SK-N-SH treated with all-trans-retinoic acid at 6 μM for 48 hours (cell line): ENCODE data around the gene KIN.

Experiments used
- ATAC-seq: fragments of 200-7000 bp; cut with Tn5 transposase; 3 replicates; pipeline ENCODE4 v1.9.1; 2020; ENCODE audit warnings: mild to moderate bottlenecking, moderate library complexity
- ARNTL ChIP-seq: fragments of 450-650 bp; formaldehyde crosslinking; IDR thresholded peaks from 2 replicates; pipeline ENCODE4 v1.5.0; 2020; ENCODE audit warnings: low read depth, mild to moderate bottlenecking, moderate library complexity, borderline replicate concordance
- BACH2 ChIP-seq: fragments of 250-450 bp; sonication (Bioruptor Pico); IDR thresholded peaks from 2 replicates; pipeline ENCODE4 v1.9.0; 2021; ENCODE audit warnings: mild to moderate bottlenecking, borderline replicate concordance
- CREB5 ChIP-seq: fragments of 250-450 bp; sonication (Bioruptor Pico); IDR thresholded peaks from 2 replicates; pipeline ENCODE4 v1.5.1; 2020; ENCODE audit warnings: low read depth, mild to moderate bottlenecking, moderate library complexity
- CSDC2 ChIP-seq: fragments of 250-450 bp; sonication (Bioruptor Pico); IDR thresholded peaks from 2 replicates; pipeline ENCODE4 v1.5.0; 2020; ENCODE audit warnings: mild to moderate bottlenecking, moderate library complexity
- ISL1 ChIP-seq: fragments of 250-450 bp; sonication (Bioruptor Pico); IDR thresholded peaks from 2 replicates; pipeline ENCODE4 v2.1.2; 2022; ENCODE audit warnings: mild to moderate bottlenecking, moderate library complexity
- OSR1 ChIP-seq: fragments of 250-450 bp; sonication (Bioruptor Pico); IDR thresholded peaks from 2 replicates; pipeline ENCODE4 v1.8.0; 2022; ENCODE audit warnings: moderate library complexity, mild to moderate bottlenecking, inconsistent platforms
- PATZ1 ChIP-seq: fragments of 250-450 bp; sonication (Bioruptor Pico); IDR thresholded peaks from 2 replicates; pipeline ENCODE4 v1.8.0; 2020; ENCODE audit warnings: mild to moderate bottlenecking, moderate library complexity, borderline replicate concordance
- POU6F1 ChIP-seq: fragments of 250-450 bp; sonication (Bioruptor Pico); IDR thresholded peaks from 2 replicates; pipeline ENCODE4 v1.8.0; 2021; ENCODE audit warnings: low read depth, mild to moderate bottlenecking, moderate library complexity, borderline replicate concordance
- PPARA ChIP-seq: fragments of 250-450 bp; sonication (Bioruptor Pico); IDR thresholded peaks from 2 replicates; pipeline ENCODE4 v1.5.0; 2020; ENCODE audit warnings: mild to moderate bottlenecking, borderline replicate concordance
- RARB ChIP-seq: fragments of 250-450 bp; sonication (Bioruptor Pico); IDR thresholded peaks from 2 replicates; pipeline ENCODE4 v1.8.0; 2021; ENCODE audit warnings: mild to moderate bottlenecking, moderate library complexity
- SNAI2 ChIP-seq: fragments of 250-450 bp; sonication (Bioruptor Pico); IDR thresholded peaks from 2 replicates; pipeline ENCODE4 v1.5.0; 2020; ENCODE audit warnings: mild to moderate bottlenecking, moderate library complexity
- TCF4 ChIP-seq: fragments of 250-450 bp; sonication (Bioruptor Pico); IDR thresholded peaks from 2 replicates; pipeline ENCODE4 v1.8.0; 2021; ENCODE audit warnings: mild to moderate bottlenecking, moderate library complexity, borderline replicate concordance
- TOX ChIP-seq: fragments of 250-450 bp; sonication (Bioruptor Pico); IDR thresholded peaks from 2 replicates; pipeline ENCODE4 v1.8.0; 2021; ENCODE audit warnings: mild to moderate bottlenecking, moderate library complexity, borderline replicate concordance
- ZFP3 ChIP-seq: fragments of 250-450 bp; sonication (Bioruptor Pico); IDR thresholded peaks from 2 replicates; pipeline ENCODE4 v1.5.0; 2020; ENCODE audit warnings: mild to moderate bottlenecking, moderate library complexity
- ZFP30 ChIP-seq: fragments of 450-650 bp; formaldehyde crosslinking; IDR thresholded peaks from 2 replicates; pipeline ENCODE4 v1.5.0; 2022; ENCODE audit warnings: mild to moderate bottlenecking, moderate library complexity
- ZNF565 ChIP-seq: fragments of 450-650 bp; formaldehyde crosslinking; conservative IDR thresholded peaks from 2 replicates; pipeline ENCODE4 v1.5.0; 2020; ENCODE audit warnings: low read depth, mild to moderate bottlenecking, moderate library complexity
- ZNF70 ChIP-seq: fragments of 450-650 bp; formaldehyde crosslinking; IDR thresholded peaks from 2 replicates; pipeline ENCODE4 v1.5.0; 2020; ENCODE audit warnings: mild to moderate bottlenecking, moderate library complexity
- ZNF8 ChIP-seq: fragments of 450-650 bp; formaldehyde crosslinking; IDR thresholded peaks from 2 replicates; pipeline ENCODE4 v1.5.0; 2020; ENCODE audit warnings: mild to moderate bottlenecking, moderate library complexity
- TF ChIP-seq, protein P1 (sequence below): fragments of 250-450 bp; sonication (Bioruptor Pico); IDR thresholded peaks from 2 replicates; pipeline ENCODE4 v1.5.0; 2020; ENCODE audit warnings: mild to moderate bottlenecking, moderate library complexity
- TF ChIP-seq, protein P2 (sequence below): fragments of 250-450 bp; sonication (Bioruptor Pico); IDR thresholded peaks from 2 replicates; pipeline ENCODE4 v1.5.1; 2021; ENCODE audit warnings: mild to moderate bottlenecking, moderate library complexity

Gene KIN

DNA sequence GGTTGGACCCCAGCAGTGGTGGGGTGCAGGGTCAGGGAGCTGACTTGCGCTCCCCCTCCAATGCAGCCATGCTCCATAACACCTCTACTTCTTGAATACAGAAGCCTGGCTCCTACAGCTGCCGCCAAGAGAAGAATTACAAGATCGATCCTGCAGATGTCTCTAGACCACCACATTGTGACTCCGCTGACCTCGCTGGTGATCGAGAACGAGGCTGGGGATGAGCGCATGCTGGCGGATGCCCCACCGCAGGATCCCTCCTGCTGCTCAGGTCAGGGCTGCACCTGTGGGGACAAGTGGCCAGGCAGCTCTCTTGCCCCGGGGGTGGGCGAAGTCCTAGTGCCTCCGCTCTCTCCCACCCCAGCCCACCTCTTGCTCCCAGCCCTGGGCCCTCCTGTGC, 53.0 kb downstream of the KIN start:
- TF ChIP-seq OSR1 = no peak
- TF ChIP-seq TCF4 (CRISPR knock-in tag) = no peak
- TF ChIP-seq, protein P1, sequence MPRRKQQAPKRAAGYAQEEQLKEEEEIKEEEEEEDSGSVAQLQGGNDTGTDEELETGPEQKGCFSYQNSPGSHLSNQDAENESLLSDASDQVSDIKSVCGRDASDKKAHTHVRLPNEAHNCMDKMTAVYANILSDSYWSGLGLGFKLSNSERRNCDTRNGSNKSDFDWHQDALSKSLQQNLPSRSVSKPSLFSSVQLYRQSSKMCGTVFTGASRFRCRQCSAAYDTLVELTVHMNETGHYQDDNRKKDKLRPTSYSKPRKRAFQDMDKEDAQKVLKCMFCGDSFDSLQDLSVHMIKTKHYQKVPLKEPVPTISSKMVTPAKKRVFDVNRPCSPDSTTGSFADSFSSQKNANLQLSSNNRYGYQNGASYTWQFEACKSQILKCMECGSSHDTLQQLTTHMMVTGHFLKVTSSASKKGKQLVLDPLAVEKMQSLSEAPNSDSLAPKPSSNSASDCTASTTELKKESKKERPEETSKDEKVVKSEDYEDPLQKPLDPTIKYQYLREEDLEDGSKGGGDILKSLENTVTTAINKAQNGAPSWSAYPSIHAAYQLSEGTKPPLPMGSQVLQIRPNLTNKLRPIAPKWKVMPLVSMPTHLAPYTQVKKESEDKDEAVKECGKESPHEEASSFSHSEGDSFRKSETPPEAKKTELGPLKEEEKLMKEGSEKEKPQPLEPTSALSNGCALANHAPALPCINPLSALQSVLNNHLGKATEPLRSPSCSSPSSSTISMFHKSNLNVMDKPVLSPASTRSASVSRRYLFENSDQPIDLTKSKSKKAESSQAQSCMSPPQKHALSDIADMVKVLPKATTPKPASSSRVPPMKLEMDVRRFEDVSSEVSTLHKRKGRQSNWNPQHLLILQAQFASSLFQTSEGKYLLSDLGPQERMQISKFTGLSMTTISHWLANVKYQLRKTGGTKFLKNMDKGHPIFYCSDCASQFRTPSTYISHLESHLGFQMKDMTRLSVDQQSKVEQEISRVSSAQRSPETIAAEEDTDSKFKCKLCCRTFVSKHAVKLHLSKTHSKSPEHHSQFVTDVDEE = no peak
- no peak for TF ChIP-seq RARB (CRISPR knock-in tag)
- TF ChIP-seq, protein P2, sequence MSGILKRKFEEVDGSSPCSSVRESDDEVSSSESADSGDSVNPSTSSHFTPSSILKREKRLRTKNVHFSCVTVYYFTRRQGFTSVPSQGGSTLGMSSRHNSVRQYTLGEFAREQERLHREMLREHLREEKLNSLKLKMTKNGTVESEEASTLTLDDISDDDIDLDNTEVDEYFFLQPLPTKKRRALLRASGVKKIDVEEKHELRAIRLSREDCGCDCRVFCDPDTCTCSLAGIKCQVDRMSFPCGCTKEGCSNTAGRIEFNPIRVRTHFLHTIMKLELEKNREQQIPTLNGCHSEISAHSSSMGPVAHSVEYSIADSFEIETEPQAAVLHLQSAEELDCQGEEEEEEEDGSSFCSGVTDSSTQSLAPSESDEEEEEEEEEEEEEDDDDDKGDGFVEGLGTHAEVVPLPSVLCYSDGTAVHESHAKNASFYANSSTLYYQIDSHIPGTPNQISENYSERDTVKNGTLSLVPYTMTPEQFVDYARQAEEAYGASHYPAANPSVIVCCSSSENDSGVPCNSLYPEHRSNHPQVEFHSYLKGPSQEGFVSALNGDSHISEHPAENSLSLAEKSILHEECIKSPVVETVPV (CRISPR knock-in tag) = no peak
- no peak for TF ChIP-seq BACH2 (CRISPR knock-in tag)
- no peak for TF ChIP-seq ZNF8 (CRISPR knock-in tag)
- no peak for TF ChIP-seq ZNF70 (CRISPR knock-in tag)
- no peak for TF ChIP-seq PPARA
- TF ChIP-seq ZFP3 (CRISPR knock-in tag) = no peak
- no peak for TF ChIP-seq ZNF565
- ATAC-seq = no peak

GRCh38 chr10:7722927-7723529, 64.8 kb downstream of the KIN start:
- TF ChIP-seq ARNTL (CRISPR knock-in tag) (no peak), SNAI2 (CRISPR knock-in tag) (no peak), ZFP3 (CRISPR knock-in tag) (no peak), POU6F1 (CRISPR knock-in tag) (no peak), PATZ1 (CRISPR knock-in tag) (no peak), CREB5 (no peak), RARB (CRISPR knock-in tag) (no peak), ZFP30 (no peak), PPARA (no peak), CSDC2 (CRISPR knock-in tag) (no peak), ZNF8 (CRISPR knock-in tag) (no peak), ISL1 (CRISPR knock-in tag) (no peak), ZNF565 (no peak), TOX (CRISPR knock-in tag) (no peak), ZNF70 (CRISPR knock-in tag) (no peak)
- TF ChIP-seq, protein P1 = no peak
- TF ChIP-seq, all 23 proteins: peak for 0
- no peak for ATAC-seq
